GM21360 (cell line): ENCODE results near the gene TECTA.
"Not testable (repeated sequence)": the region's sequence is repeated elsewhere in the genome, so short reads cannot be mapped to it uniquely, and the experiment has no call there.

Source experiments
- ATAC-seq: cut with Tn5 transposase; IDR thresholded peaks from one replicate; pipeline ENCODE4 v1.9.1; 2021; ENCODE audit warnings: mild to moderate bottlenecking, moderate library complexity; ENCODE audit not compliant: unreplicated experiment

The TECTA gene

DNA sequence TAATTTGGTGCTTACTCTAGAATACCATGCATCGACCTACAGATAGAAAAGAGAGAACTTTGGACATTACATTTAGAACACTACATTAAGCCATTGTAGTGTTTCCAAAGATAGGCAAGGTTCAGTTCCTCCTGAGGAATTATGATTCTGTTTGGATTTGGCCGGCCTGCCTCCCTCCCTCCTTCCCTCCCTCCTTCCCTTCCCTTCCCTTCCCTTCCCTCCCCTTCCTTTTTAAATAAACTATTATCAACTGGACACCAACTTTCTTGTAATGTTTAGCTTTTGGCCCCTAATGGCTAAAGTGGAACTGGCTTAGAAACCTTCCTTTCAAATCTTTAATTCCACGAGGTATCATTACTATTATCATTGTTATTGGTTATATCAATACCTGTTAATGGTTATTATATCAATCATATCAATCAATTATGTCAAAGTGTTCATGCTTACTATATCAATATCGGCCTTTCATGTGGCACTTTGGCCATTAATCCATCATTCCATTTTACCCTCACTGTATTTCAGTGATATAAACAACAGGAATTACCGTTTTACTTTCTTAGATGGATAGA, 60.4 kb downstream of the TECTA start:
- ATAC-seq: no peak

GRCh38 chr11:121163658-121164308, 62.7 kb downstream of the TECTA start:
- ATAC-seq: no peak

GRCh38 chr11:121177629-121178028, 76.6 kb downstream of the TECTA start:
- ATAC-seq: not testable (repeated sequence)

- ATAC-seq: no peak
Observed at GRCh38 chr11:121179306-121179705, 78.3 kb downstream of the TECTA start.

DNA sequence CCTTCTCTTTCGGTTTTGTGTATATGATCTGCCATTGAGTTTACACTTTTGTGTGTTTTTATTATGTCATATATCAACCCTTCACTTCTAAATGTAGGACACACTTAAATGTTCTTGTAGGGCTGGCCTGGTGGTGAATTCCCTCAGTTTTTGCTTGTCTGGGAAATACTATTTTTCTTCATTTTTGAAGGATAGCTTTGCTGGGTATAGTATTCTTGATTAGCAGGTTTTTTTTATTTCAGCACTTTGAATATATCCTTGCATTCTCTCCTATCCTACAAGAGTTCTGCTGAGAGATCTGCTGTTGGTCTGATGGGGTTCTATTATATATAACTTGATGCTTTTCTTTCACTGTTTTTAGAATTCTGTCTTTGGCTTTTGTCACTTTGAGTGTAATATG, 79.1 kb downstream of the TECTA start:
- ATAC-seq: no peak

- ATAC-seq: no peak
Observed at GRCh38 chr11:121188776-121189175, 87.7 kb downstream of the TECTA start.

GRCh38 chr11:121191818-121192217, 90.8 kb downstream of the TECTA start:
- no peak for ATAC-seq

DNA sequence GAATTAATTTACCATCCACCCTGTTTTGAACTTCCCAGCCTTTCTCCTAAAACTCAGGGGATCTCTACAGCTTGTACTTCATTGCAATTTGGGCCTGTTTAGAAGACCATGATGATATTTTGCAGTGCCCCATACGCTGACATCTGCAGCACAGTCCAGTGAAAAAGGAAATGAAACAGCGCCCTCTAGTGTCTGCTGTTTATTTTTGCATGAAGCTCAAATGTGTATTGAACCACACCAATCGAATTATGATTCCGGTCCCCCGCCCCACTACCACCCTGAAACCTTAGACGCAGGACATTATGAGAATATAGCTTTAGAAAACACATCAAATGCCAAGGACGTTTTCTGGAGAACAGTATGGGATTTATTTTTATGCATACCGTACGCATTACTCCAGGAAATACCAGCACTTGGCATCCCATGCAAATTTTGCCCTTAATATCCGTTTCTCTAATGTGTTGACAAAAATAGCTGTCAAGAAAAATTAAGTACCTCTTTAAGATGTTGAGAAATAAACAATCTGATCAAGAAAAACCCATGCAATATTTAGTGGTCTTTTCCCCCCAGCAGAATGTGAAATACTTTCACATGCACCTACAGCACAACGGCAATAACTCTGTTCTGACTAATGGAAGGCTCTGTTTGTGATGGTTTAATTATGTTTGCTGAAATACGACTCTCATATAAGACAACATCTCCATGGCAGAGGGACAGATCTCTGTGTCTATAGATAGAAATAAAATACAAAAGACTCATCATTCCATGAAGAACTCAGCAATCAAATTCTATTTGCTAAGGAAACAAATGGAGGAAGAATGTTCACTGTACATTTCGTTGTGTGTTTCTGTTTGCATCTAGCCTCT, 93.9 kb downstream of the TECTA start:
- ATAC-seq: peak; percentile 63

DNA sequence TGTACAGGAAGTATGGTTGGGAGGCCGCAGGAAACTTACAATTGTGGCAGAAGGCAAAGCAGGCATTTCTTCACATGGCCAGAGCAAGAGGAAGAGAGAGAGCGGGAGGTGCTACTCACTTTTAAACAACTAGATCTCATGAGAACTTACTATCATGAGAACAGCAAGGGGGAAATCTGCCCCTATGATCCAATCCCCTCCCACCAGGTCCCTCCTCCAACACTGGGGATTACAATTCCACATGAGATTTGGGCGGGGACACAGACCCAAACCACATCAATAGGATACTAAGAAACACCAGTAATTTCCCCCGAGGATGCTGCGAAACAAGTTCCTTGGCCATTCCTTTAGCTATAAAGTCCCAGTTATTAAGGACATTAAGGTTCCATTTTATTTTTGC, 97.4 kb downstream of the TECTA start:
- no peak for ATAC-seq

DNA sequence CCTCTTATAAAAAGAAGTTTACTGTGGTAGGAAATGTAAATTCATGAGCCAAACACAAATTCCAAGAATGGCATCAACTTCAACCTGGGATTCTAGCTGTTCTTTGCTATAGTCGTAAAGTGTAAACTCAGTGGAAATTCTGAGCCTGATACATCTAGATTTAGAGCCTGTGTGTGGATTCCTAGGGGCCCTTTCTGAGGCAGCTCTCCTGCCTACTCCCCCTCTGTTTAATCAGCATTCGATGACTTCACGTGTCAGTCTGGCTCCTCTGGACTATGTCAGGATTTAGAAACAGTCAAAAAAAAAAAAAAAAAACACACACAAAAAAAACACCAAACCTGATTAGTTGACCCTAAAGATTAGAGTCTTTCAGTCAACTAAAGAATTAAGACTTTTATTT, 98.5 kb downstream of the TECTA start:
- ATAC-seq: no peak

DNA sequence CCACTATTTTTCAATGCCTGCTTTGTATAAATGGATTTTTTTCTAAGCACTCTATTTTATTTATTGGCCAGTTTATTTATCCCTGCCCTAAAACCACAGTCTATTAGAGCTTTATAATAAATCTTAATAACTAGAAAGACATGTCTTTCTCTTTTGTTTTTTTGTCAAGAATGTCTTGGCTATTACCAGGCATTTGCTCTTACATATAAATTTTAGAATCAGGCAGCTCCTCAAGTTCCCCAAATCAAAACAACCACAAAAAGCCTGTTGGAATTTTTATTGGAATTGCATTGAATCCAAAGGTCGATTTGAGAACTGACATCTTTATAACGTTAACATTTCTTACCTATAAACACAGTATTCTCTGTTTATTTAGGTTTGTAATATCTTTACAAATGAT, 105.8 kb downstream of the TECTA start:
- no peak for ATAC-seq

GRCh38 chr11:121207485-121208115, 106.6 kb downstream of the TECTA start:
- peak; percentile 67 for ATAC-seq

DNA sequence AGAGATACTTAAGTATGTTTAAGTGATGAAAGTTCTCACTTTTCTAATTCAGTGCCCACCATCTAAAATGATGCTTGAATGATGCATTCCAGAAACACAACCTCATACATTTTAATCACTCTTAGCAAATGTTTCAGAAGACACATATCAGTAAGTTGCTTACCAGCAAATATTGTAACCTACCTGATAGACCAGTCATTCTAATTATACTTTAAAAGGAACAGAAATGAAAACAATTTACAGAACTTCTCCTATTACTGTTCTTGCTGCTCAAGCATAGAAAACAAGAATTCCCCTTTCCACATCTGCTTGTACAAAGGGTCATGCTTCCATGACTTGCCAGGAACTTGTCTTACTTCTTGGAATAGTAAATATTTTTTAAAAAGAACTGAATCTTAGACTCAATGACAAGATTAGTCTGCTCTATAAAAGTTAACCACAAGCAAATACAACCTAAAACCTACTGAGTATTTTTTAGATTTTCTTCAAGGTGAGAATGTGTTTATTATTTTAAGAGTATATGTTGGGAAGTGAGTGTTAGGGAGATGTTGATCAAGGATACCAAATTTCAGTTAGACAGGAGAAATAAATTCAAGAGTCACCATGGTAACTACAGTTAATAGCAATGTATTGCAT, 109.5 kb downstream of the TECTA start:
- ATAC-seq: no peak

DNA sequence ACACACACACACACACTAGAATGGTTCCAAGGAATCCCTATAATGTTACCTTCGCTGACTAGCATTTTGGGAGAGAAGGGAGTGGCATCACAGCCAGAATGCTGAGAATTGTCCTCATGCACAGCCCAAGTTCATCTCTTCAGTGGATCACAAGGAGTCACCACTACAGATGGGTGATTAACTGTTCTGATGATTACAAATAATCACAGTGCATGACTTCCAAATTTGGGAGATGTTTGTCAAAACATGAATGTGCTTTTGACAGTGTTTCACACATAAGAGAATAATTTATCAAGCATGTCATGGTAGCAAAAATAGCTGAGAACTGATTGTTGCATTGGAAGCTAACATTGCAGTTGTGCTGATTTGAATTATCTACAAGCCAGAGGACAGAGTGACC, 110.6 kb downstream of the TECTA start:
- no peak for ATAC-seq

GRCh38 chr11:121212536-121213361, 111.7 kb downstream of the TECTA start:
- no peak for ATAC-seq

- ATAC-seq: no peak
Observed at GRCh38 chr11:121213362-121213893, 112.4 kb downstream of the TECTA start.

DNA sequence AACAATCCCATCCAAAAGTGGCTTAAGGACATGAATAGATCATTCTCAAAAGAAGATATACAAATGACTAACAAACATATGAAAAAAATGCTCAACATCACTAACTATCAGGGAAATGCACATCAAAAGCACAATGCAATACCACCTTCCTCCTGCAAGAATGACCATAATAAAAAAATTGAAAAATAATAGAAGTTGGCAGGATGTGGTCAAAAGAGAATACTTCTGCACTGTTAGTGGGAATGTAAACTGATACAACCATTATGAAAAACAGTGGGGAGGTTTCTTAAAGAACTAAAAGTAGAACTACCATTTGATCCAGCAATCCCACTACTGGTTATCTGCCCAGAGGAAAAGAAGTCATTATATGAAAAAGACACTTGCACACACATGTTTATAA, 113.8 kb downstream of the TECTA start:
- no peak for ATAC-seq

DNA sequence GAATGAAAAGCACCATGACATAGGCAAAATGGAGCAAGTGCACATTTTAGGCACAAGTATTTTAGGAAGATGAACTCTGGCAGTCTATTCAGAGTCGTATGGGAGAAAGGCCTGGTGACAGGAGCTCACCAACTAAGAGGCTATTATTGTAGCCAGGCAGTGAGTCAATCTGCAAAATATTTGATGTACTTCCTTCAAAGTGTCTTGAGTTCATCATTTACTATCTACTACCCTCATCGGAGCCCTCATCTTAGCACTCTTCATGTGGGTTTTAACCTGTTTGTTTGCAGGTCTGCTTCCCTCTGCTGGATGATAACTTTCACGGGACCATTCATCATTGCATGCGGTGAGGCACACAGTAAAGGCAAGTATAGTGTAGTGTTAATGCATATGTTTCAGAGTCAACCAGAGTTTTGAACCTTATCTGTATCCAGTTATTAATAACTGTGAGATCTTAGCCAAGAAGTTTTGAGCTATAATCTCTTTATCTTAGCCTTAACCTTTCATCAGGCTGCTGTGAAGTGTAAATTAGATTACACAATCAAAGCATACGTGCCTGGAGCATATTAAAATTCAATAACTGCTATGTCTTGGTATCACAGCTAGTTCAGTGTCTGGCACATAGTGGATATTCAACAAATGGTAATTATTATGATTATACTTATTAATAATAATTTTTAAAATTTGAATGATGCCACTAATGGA, 120.6 kb downstream of the TECTA start:
- no peak for ATAC-seq

DNA sequence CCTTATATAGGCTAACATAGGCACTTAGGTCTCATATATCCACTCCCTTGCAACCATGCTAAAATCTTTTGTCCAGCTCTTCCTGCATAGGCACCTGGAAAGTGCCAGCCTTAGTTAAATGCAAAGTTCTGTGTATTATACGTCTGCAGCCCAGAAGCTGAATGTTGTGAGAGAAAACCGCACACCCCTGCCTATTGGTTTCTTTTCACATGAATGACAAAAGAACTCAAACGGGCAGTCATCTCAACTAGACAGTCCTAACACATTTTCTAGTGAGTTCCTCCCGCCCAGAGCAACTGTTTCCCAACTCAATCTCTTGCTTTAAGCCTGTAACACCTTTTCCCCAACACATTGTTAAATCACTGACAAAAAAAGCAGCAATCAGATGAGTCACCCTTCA, 122.1 kb downstream of the TECTA start:
- ATAC-seq: no peak
